ENCODE measurements around the gene DCBLD1. TPM values are rescaled to one million over a fixed set of nuclear protein-coding genes. Genes with fewer than 3 reads are reported as not detected.

The DCBLD1 gene
- total and polyA plus RNA-seq, 2 of the 13 experiments (the other 11 are each of a cell fraction or from before 2014, with no cell fraction given), result 23.2 to 41.5 TPM

DNA sequence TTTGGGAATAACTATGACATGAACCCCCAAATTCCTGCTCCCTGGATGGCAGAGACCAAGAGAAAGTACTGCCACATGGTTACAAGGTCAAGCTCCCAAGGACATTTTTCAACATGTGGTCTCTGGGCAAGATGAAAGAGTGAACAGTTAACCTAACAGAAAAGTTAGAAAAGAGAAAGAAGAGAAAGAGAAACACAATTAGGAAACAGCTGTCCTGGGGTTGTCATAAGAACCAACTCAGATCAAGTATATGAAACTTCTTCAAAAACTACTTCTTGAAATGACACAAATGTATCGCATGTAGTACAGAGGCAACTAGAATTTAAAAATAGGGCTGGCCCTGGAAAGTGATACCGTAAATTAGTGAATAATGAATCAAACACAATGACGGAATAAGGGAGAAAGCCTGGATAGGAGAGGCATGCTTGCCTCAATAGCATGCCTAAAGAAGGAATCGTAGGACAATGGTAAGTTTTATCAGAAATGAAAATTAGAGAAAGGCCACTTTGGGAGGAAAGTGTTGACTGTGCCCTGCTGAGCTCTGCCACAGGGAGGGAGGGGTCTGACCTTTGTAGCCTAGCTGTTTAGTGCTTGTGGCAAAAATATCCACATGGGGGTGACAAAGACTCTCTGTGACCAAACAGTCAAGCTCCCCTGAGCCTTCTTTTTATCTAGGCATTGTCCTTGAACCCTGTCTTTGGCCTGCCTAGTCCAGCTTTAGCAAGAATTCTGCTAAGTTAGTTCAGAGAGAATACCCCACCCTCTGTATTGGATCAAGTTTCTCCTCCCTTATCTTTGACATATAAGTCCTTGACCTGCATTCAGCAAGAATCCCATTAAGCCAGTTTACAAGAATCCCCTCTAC lies 4.3 kb upstream of the DCBLD1 start (continued):
- TF ChIP-seq ZFX (CRISPR knock-in tag; IDR thresholded peaks at IDR 0.05; ENCODE audit: low read depth) (peak; percentile 51; the same call in 1 of the 2 replicates), POLR2AphosphoS2 (IDR thresholded peaks at IDR 0.05; ENCODE audit: low read depth, low read length) (no peak), KMT2B (CRISPR knock-in tag; IDR thresholded peaks at IDR 0.05) (peak; percentile 40; the same call in 1 of the 2 replicates), MYNN (CRISPR knock-in tag; IDR thresholded peaks at IDR 0.05; ENCODE audit: low read depth) (no peak), SIX1 (CRISPR knock-in tag; IDR thresholded peaks at IDR 0.05; ENCODE audit: borderline replicate concordance) (peak; percentile 95), ZNF224 (CRISPR knock-in tag; IDR thresholded peaks at IDR 0.05) (no peak), ZNF580 (CRISPR knock-in tag; IDR thresholded peaks at IDR 0.05; ENCODE audit: borderline replicate concordance, low read depth) (peak; percentile 86; the same call in 1 of the 2 replicates), PHF5A (CRISPR knock-in tag; IDR thresholded peaks at IDR 0.05; ENCODE audit: low read depth, unreplicated experiment) (no peak), ZBTB21 (CRISPR knock-in tag; IDR thresholded peaks at IDR 0.05) (no peak), ZFP91 (CRISPR knock-in tag; IDR thresholded peaks at IDR 0.05; ENCODE audit: borderline replicate concordance) (no peak), NR3C1 (CRISPR knock-in tag; IDR thresholded peaks at IDR 0.05) (no peak), SIN3B (IDR thresholded peaks at IDR 0.05; ENCODE audit: low read length) (no peak), FOXK1 (CRISPR knock-in tag; IDR thresholded peaks at IDR 0.05; ENCODE audit: borderline replicate concordance, low read depth) (peak; percentile 75), KLF6 (CRISPR knock-in tag; IDR thresholded peaks at IDR 0.05) (no peak), ZNF337 (CRISPR knock-in tag; IDR thresholded peaks at IDR 0.05; ENCODE audit: borderline replicate concordance, low read depth) (no peak), ZNF788 (CRISPR knock-in tag; IDR thresholded peaks at IDR 0.05; ENCODE audit: borderline replicate concordance) (no peak), PAWR (CRISPR knock-in tag; IDR thresholded peaks at IDR 0.05; ENCODE audit: borderline replicate concordance) (no peak), ZNF251 (CRISPR knock-in tag; IDR thresholded peaks at IDR 0.05) (no peak), PLRG1 (conservative IDR thresholded peaks at IDR 0.05) (no peak), NFYB (CRISPR knock-in tag; IDR thresholded peaks at IDR 0.05) (no peak), JARID2 (CRISPR knock-in tag; IDR thresholded peaks at IDR 0.05; ENCODE audit: insufficient replicate concordance) (peak; percentile 62), NAIF1 (CRISPR knock-in tag; IDR thresholded peaks at IDR 0.05; ENCODE audit: borderline replicate concordance) (no peak), IRX3 (CRISPR knock-in tag; IDR thresholded peaks at IDR 0.05; ENCODE audit: borderline replicate concordance, low read depth) (no peak), ZNF776 (CRISPR knock-in tag; IDR thresholded peaks at IDR 0.05) (no peak), ZSCAN5A (CRISPR knock-in tag; IDR thresholded peaks at IDR 0.05; ENCODE audit: borderline replicate concordance) (peak; percentile 97; the same call in 1 of the 2 replicates), ZNF326 (CRISPR knock-in tag; IDR thresholded peaks at IDR 0.05; ENCODE audit: borderline replicate concordance) (no peak)
- TF ChIP-seq, protein P1, sequence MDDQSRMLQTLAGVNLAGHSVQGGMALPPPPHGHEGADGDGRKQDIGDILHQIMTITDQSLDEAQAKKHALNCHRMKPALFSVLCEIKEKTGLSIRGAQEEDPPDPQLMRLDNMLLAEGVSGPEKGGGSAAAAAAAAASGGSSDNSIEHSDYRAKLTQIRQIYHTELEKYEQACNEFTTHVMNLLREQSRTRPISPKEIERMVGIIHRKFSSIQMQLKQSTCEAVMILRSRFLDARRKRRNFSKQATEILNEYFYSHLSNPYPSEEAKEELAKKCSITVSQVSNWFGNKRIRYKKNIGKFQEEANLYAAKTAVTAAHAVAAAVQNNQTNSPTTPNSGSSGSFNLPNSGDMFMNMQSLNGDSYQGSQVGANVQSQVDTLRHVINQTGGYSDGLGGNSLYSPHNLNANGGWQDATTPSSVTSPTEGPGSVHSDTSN (CRISPR knock-in tag; IDR thresholded peaks at IDR 0.05; ENCODE audit: borderline replicate concordance), result no peak
